B cell (primary cell): ENCODE results near the gene SNX22. TPM values are rescaled to one million over a fixed set of nuclear protein-coding genes. Genes with fewer than 3 reads are reported as not detected.

ENCODE experiments used
- ATAC-seq: fragments of 200-7000 bp; cut with Tn5 transposase; one replicate; pipeline ENCODE4 v1.10.0; 2021; ENCODE audit warnings: low read depth, mild to moderate bottlenecking, moderate number of reproducible peaks, moderate library complexity
- CTCF ChIA-PET: fragments of 350-600 bp; sonication (Branson Sonifier 250); formaldehyde crosslinking; loops from one replicate; lab custom pipeline; 2021; ENCODE audit warnings: antibody characterized with exemption, inconsistent platforms; lab: Charles Lee
- POLR2A ChIA-PET: fragments of 350-600 bp; sonication (Branson Sonifier 250); formaldehyde crosslinking; loops from one replicate; lab custom pipeline; 2021; ENCODE audit warnings: antibody characterized with exemption; lab: Charles Lee
- DNase-seq: peaks from one replicate; pipeline ENCODE4 v3.0.0; 2013
- H2AFZ ChIP-seq: 2 replicates; pipeline ENCODE4 v1.6.1; 2012; ENCODE audit warnings: mild to moderate bottlenecking, low read depth, low read length; ENCODE audit not compliant: insufficient read depth, poor library complexity, severe bottlenecking
- H3K27ac ChIP-seq, 2 donors: 1 replicate in 1 of 2; 2 replicates in 1 of 2; pipeline ENCODE4 v1.5.1; 2012 to 2013; ENCODE audit warnings: low read length in 2 of 2, mild to moderate bottlenecking in 2 of 2, moderate library complexity in 1 of 2
- H3K27me3 ChIP-seq, 4 experiments: fragments of 200-600 bp in 1 of 4; sonication (generic) in 1 of 4; replicated peaks in 1 of 4; 1 replicate in 2 of 4; 2 replicates in 2 of 4; pipeline versions ENCODE4 v1.6.1 to v1.7.0; 2013 to 2016; ENCODE audit warnings: low read length in 3 of 4, mild to moderate bottlenecking in 2 of 4, mixed read lengths in 1 of 4, moderate library complexity in 1 of 4; ENCODE audit not compliant: insufficient read depth in 4 of 4, control insufficient read depth in 3 of 4; ENCODE audit errors: control extremely low read depth in 1 of 4
- H3K36me3 ChIP-seq, 2 experiments: replicated peaks in 1 of 2; 1 replicate in 1 of 2; 2 replicates in 1 of 2; pipeline versions ENCODE4 v1.6.1 to v1.7.1; 2013; ENCODE audit warnings: low read length in 1 of 2; ENCODE audit not compliant: insufficient read depth in 2 of 2, control insufficient read depth in 1 of 2; ENCODE audit errors: control extremely low read depth in 1 of 2, extremely low read depth in 1 of 2
- H3K4me1 ChIP-seq, 2 donors: fragments of 200-600 bp in 1 of 2; sonication (generic) in 1 of 2; 1 replicate in 1 of 2; 2 replicates in 1 of 2; pipeline versions ENCODE4 v1.5.1 to v1.6.1; 2013 to 2017; ENCODE audit warnings: low read length in 2 of 2; ENCODE audit not compliant: control insufficient read depth in 2 of 2, insufficient read depth in 2 of 2
- H3K4me2 ChIP-seq: replicated peaks from 2 replicates; pipeline ENCODE3; 2012; ENCODE audit warnings: mild to moderate bottlenecking, low read depth, low read length; ENCODE audit not compliant: poor library complexity, severe bottlenecking
- H3K4me3 ChIP-seq, 5 experiments: fragments of 200-600 bp in 1 of 5; sonication (generic) in 1 of 5; 1 replicate in 3 of 5; 2 replicates in 2 of 5; pipeline versions ENCODE4 v1.5.1 to v1.7.0; 2011 to 2016; ENCODE audit warnings: low read length in 4 of 5, mild to moderate bottlenecking in 4 of 5, low read depth in 2 of 5, control low read depth in 1 of 5, moderate library complexity in 1 of 5; ENCODE audit not compliant: insufficient read depth in 1 of 5; ENCODE audit errors: control extremely low read depth in 1 of 5, extremely low read depth in 1 of 5
- H3K79me2 ChIP-seq: fragments of 200-600 bp; sonication (generic); one replicate; pipeline ENCODE4 v1.6.0; 2016; ENCODE audit warnings: low read length; ENCODE audit not compliant: control insufficient read depth, insufficient read depth
- H3K9ac ChIP-seq: fragments of 200-600 bp; sonication (generic); 2 replicates; pipeline ENCODE4 v1.6.1; 2017; ENCODE audit warnings: mild to moderate bottlenecking, low read length, moderate library complexity
- H3K9me3 ChIP-seq, 3 donors: one replicate each; pipeline versions ENCODE4 v1.6.1 to v1.7.1; 2013; ENCODE audit warnings: low read length in 2 of 3; ENCODE audit not compliant: control insufficient read depth in 2 of 3, insufficient read depth in 1 of 3; ENCODE audit errors: control extremely low read depth in 1 of 3
- H4K20me1 ChIP-seq: 2 replicates; pipeline ENCODE4 v1.6.0; 2012; ENCODE audit warnings: mild to moderate bottlenecking, low read length; ENCODE audit not compliant: insufficient read depth, control insufficient read depth, poor library complexity, severe bottlenecking
- H3K27ac Mint-ChIP-seq: one replicate; pipeline ENCODE4 v1.8.0; 2021; ENCODE audit warnings: mixed read lengths
- H3K27me3 Mint-ChIP-seq: one replicate; pipeline ENCODE4 v1.8.0; 2021; ENCODE audit warnings: mixed read lengths
- H3K4me1 Mint-ChIP-seq: one replicate; pipeline ENCODE4 v1.8.0; 2021; ENCODE audit warnings: mixed read lengths
- H3K4me3 Mint-ChIP-seq: one replicate; pipeline ENCODE4 v1.8.0; 2021; ENCODE audit warnings: mixed read lengths
- H3K9me3 Mint-ChIP-seq: one replicate; pipeline ENCODE4 v1.8.0; 2022; ENCODE audit warnings: mixed read lengths; ENCODE audit not compliant: insufficient read depth
- CTCF ChIP-seq: fragments of 200-600 bp; IDR thresholded peaks from one replicate; pipeline ENCODE4 v1.8.0; 2022; ENCODE audit warnings: antibody characterized with exemption, mild to moderate bottlenecking
- EZH2 ChIP-seq: IDR thresholded peaks from 2 replicates; pipeline ENCODE4 v1.6.1; 2012; ENCODE audit warnings: borderline replicate concordance, low read depth, mild to moderate bottlenecking, moderate library complexity, low read length; ENCODE audit not compliant: insufficient read depth, poor library complexity, severe bottlenecking
- WGBS: methylation state at CpG from one replicate; pipeline ENCODE4 v1.1.5; 2013; ENCODE audit warnings: missing lambda C conversion rate; ENCODE audit not compliant: insufficient coverage; 5-methylcytosine and 5-hydroxymethylcytosine counted together
- intact Hi-C: fragments of 100-400 bp; cut with micrococcal nuclease; formaldehyde crosslinking; loops from one replicate; pipeline ENCODE4 v1.10.0; 2022
- polyA plus RNA-seq: library from polyadenylated mRNA; depleted of rRNA; stranded (reverse); fragments of >200 nt; gene quantifications from 2 replicates; pipeline ENCODE4 v1.2.3, GENCODE V29; 2012
- total RNA-seq, 2 donors: library from RNA; stranded (reverse); fragments of 120-200 nt in 1 of 2; gene quantifications; 1 replicate in 1 of 2; 2 replicates in 1 of 2; pipeline versions ENCODE4 v1.2.3 to v1.2.4, GENCODE V29; 2013 to 2022

Gene SNX22
- total and polyA plus RNA-seq, 2 donors (not counting 1 experiment from before 2014, with no cell fraction given) = 44.9 to 305 TPM

GRCh38 chr15:64131547-64131946, 20.0 kb upstream of the SNX22 start:
- H3K4me3 ChIP-seq = no peak overlapping the region
- H4K20me1 ChIP-seq = peaks cover 30% of the 10 kb centered on the region
- DNase-seq (no peak), ATAC-seq (no peak)
- ChIA-PET CTCF (interaction anchor here (0.6 to 1.3 kb wide), 2 partner anchors 41 to 474 kb away, joined by 3 read pairs; no protein-coding TSS in a partner anchor), POLR2A (no interaction called here)
- H3K27ac ChIP-seq = no peak overlapping the region
- no peak for TF ChIP-seq EZH2
- TF ChIP-seq CTCF = no peak
- WGBS = 96% methylated on average over 4 of the region's 7 CpGs
- H3K9me3 ChIP-seq = no peaks in the 10 kb centered on the region
- peaks cover 24 to 89% of the 10 kb centered on the region in 2 experiments for H3K36me3 ChIP-seq
- intact Hi-C loops = no loop called here
- no peaks in the 10 kb centered on the region for H3K27me3 ChIP-seq
- H3K4me3 Mint-ChIP-seq = no peak overlapping the region
- no peak overlapping the region for H3K9ac ChIP-seq
- H2AFZ ChIP-seq = no peak overlapping the region
- no peak overlapping the region for H3K27ac Mint-ChIP-seq
- H3K4me1 Mint-ChIP-seq = peaks cover 6% of the 10 kb centered on the region
- no peaks in the 10 kb centered on the region for H3K9me3 Mint-ChIP-seq
- H3K4me1 ChIP-seq = peaks cover 0 to 5% of the 10 kb centered on the region in 2 donors
- H3K79me2 ChIP-seq = peaks cover 25% of the 10 kb centered on the region
- H3K27me3 Mint-ChIP-seq = no peaks in the 10 kb centered on the region
- H3K4me2 ChIP-seq = no peak overlapping the region

GRCh38 chr15:64132217-64132616, 19.3 kb upstream of the SNX22 start:
- Mint-ChIP-seq H3K9me3 (no peaks in the 10 kb centered on the region), H3K27ac (no peak overlapping the region), H3K4me3 (no peak overlapping the region), H3K27me3 (no peaks in the 10 kb centered on the region), H3K4me1 (peaks cover 12% of the 10 kb centered on the region)
- Histone ChIP-seq H3K79me2 (peaks cover 25% of the 10 kb centered on the region), H3K36me3 (peaks cover 20 to 89% of the 10 kb centered on the region in 2 experiments), H3K9ac (no peak overlapping the region), H4K20me1 (peaks cover 30% of the 10 kb centered on the region), H3K27ac (no peak overlapping the region), H3K4me2 (no peak overlapping the region), H3K9me3 (no peaks in the 10 kb centered on the region), H2AFZ (no peak overlapping the region), H3K27me3 (no peaks in the 10 kb centered on the region), H3K4me3 (no peak overlapping the region), H3K4me1 (peaks cover 4 to 12% of the 10 kb centered on the region in 2 donors)
- intact Hi-C loops = no loop called here
- DNase-seq = no peak
- 100% methylated on average over 3 of the region's 4 CpGs for WGBS
- no peak for TF ChIP-seq EZH2
- TF ChIP-seq CTCF = no peak
- ATAC-seq = no peak
- CTCF ChIA-PET = no interaction called here
- POLR2A ChIA-PET = interaction anchor here (1.5 kb wide), 1 partner anchor 21 kb away, joined by 4 read pairs; no protein-coding TSS in a partner anchor
